Islet of Langerhans (tissue), 1 donor: Measurements from ENCODE around the gene WBP2NL.
A peak's percentile ranks its signal among the peaks of the same experiment; 100 is the strongest.

Source experiments
- FAIRE-seq: peaks from one replicate; lab custom pipeline; 2011; peaks lifted over from hg19 to GRCh38; lab: Jason Lieb, UNC

The WBP2NL gene

DNA sequence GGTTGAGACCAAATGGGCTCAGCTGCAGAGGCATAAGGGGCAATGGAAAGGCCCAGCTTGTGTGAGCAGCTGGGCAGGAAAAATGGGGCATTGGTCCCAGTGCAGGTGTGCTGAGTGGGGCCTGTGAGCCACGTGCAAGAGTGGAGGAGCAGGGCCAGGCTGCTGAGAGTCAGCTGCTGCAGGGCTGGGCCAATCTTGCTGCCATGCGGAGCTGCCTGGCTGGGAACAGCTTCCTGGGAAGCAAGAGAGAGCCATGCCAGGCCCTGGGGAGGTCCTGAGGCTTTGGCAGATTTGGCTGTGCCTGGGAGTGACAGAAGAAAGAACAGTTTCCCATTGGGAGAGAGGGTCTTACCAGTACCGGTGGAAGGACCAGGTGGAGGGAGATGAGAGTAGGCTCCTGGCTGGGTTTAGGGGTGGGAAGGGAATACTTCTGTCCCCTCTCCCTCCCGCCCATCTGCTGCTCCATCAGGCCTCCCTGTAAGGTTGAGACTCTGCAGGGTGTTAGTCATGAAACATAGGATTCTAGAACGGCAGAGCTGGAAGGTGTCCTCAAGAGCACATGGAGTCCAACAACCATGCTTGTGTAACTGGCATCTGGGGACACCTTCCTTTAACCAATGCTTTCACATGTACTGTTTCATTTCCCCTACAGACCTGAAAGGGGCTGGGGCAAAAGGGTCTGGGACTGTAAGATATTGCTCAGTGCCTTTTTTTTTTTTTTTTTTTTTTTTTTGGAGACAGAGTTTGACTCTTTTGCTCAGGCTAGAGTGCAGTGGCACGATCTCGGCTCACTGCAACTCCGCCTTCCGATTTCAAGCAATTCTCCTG, 19.0 kb upstream of the WBP2NL start:
- no peak for FAIRE-seq

DNA sequence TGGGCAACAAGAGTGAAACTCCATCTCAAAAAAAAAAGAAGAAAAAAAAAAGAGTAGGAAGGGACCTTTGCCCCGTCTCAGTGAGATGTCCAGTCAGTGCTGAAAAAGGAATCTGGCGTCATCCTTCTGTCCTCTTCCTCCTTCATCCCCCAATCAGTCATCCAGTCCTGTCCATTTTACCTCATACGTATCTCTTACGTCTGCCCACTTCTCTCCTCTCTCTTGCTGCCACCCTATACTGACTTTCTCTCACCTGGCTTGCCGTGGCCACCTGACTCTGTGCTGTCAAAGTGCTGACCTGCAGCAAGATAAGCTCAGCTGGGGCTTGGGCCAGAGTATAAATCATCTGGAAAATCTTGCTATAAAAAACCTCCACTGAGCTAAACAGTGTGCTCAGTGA, 15.7 kb upstream of the WBP2NL start:
- FAIRE-seq: peak; percentile 38

DNA sequence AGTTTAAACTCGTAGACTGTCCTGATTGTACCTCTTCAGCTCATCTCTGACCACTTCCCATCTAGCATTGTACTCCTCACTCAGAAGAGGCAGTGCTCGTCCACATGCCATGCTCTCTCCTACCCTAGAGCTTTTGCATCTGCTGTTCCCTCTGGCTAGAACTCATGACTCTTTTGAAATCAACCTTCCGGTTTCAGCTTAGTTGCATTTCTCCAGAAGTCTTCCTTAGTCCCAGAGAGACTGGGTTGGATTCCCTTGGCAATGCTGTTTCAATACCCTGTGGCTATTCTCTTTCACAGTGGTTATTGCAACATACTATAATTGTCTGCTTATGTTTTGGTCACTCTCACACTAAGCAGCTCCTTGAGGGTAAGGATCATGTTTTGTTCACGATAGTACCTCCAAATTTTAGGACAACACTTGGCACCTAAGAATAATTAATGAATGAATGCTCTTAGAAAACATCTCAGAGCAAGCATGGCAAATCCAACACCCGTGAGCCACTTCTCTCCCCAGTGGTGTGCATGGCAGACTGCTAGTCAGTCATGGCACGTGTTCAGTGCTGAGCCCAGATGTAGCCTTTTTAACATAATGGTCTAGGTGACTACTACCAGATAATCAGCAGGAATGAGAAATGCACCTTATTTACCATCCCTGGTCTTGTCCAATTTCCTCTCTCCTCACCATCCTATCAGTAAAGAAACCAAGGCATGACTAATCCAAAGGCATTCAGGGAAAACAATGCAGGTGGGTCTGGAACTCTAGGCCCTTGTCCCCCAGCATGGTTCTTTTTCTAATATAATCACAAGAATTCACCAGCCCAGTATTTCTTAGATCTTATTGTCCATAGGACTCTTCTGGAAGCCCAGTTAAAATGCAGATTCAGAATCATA, 14.8 kb upstream of the WBP2NL start:
- FAIRE-seq: no peak

DNA sequence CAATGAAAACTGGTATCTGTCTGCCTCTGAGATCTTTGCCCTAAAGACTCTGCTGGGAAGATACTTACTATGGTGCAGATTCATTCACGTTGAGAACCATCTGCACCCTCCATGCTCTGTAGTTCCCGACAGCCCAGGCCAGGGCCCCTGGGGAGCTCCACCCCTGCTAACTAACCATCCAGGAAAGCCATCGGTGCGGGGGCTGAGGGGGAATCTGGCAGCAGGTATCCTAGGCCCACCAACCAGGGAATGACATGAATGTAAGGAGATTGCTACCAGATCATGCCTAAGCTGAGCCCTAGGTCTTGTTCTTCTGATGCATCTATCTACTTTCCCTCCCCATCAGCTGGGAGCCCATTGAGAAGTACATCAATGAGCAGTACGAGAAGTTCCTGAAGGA, 11.3 kb upstream of the WBP2NL start:
- FAIRE-seq: no peak

DNA sequence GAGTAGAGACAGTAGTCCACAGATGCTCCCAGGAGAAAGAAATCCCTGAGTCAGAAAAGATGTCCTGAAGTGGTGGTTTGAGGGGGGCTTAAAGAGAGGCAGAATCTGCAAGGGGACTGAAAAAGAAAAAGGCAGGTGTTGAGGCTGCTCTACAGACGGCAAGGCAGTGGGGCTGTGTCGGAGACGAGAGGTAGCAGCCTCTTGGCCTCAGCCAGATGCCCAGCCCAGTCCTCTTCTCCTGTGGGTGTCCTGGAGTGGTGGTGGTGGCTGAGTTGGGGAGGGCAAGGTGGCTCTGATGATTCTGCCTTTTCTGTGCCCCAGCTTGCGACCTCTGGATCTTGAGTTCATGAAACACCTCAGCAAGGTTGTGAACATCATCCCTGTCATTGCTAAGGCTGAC, 9.3 kb upstream of the WBP2NL start:
- no peak for FAIRE-seq

- no peak for FAIRE-seq
These were observed 7.5 kb upstream of the WBP2NL start for GRCh38 chr22:41991111-41991510.

DNA sequence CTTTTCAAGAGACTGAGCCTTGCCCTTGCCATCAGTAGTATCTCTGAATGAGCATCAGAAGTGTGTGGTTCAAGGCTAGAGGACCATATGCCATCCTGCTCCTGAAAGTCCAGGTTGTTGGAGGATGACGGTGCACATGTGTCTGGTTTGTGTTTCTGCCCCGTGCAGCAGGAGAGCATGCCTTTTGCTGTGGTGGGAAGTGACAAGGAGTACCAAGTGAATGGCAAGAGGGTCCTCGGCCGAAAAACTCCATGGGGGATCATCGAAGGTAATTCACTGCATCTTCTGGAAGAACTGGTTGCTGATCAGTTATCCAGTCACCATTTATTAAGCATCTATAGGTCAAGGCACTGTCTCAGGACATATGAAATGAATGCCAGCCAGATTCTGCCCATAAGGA, 6.1 kb upstream of the WBP2NL start:
- FAIRE-seq: no peak

- FAIRE-seq: no peak
These were observed 3.4 kb upstream of the WBP2NL start for GRCh38 chr22:41995211-41995610.

DNA sequence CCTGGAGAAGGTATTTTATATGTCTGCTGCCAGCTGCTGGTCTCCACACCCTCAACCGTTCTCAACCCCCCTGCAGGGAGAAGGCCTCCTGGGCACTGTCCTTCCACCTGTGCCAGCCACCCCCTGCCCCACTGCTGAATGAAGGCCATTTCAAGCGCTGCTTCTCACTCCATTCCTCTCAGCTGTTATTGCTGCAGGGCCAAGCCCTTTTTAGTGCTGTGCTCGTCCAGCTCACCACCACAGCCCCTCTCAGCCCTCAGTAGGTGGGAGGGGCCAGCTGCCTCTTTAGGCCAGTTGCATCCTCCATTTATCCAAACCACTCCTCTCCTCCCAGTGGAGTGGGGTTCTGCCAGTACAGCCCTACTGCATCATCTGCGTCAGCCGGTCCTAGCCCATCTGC, 1.8 kb upstream of the WBP2NL start:
- no peak for FAIRE-seq

GRCh38 chr22:42000466-42000865, 1.9 kb downstream of the WBP2NL start:
- no peak for FAIRE-seq

- FAIRE-seq: no peak
These were observed 2.5 kb downstream of the WBP2NL start for GRCh38 chr22:42001121-42001520.

- FAIRE-seq: no peak
These were observed 3.1 kb downstream of the WBP2NL start for GRCh38 chr22:42001706-42002105.

- FAIRE-seq: no peak
These were observed 9.3 kb downstream of the WBP2NL start for GRCh38 chr22:42007922-42008321.

DNA sequence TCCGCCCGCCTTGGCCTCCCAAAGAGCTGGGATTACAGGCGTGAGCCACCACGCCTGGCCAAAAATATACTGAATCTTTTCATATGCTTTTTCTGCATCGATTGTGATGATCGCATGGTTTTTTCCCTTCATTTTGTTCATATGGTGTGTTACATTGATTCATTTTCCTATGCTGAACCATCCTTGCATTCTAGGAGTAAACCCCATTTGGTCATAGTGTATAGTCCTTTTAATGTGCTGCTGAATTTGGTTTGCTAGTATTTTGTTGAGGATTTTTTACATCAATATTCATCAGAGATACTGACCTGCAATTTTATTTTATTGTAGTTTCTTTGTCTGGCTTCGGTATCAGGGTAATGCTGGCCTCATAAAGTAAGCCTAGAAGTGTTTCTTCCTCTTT, 12.2 kb downstream of the WBP2NL start:
- no peak for FAIRE-seq

GRCh38 chr22:42013385-42013784, 14.8 kb downstream of the WBP2NL start:
- FAIRE-seq: no peak

DNA sequence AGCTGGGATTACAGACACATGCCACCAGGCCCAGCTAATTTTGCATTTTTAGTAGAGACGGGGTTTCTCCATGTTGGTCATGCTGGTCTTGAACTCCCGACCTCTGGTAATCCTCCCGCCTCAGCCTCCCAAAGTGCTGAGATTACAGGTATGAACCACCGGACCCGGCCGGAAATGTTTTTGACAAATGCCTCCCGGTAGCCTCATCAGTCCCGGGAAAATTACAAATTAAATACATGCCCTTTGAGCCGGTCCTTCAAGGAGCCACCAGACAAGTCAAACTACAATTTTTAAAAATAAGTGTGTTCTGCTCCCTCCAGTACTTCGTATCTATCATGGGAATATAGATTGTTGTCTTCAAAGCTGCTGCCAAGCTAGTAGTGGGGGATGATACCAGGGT, 17.5 kb downstream of the WBP2NL start:
- no peak for FAIRE-seq

- no peak for FAIRE-seq
These were observed 19.6 kb downstream of the WBP2NL start for GRCh38 chr22:42018224-42018623.

DNA sequence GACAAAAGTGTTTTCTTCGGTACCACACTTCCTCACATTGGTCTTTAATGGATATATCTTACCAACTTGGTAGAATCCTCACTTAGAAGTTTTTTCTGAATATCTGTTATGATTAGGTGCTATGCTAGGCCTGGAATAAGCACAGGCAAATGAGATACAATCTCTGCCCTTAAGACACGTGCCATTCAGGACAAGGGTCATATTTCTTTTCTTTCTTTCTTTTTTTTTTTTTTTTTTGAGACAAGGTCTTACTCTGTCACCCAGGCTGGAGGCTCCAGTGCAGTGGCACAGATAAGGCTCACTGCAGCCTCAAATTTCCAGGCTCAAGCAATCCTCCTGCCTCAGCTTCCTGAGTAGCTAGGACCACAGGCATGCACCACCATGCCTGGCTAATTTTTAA, 23.0 kb downstream of the WBP2NL start:
- no peak for FAIRE-seq

DNA sequence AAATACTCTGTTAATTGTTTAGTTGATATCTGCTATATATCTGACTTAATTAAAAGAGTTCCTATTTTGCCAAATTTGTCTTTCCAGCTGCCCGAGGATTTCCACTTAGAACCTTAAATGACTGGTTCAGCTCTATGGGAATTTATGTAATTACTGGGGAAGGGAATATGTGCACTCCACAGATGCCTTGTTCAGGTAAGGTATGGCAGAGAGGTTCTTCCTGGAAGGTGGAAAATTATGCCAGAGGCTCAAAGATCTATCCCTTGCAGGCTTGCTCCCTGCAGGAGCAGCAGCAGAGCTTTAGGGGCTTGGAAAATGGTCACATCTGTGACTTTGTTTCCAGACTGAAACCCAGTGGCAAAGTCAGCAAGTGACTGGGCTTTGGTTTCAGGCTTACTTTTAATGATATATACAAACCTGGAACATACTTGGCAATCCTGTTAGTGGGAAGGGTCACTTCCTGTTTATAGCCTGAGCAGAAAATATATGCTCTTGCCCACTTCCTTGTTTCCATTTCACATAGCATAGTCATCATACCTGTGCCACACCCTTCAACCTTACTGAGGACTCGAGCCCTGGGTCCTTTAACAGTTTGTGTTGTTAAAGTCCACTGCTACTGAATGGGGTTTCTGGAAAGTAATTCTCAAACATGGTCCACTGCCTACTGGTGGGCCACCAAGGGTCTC, 23.7 kb downstream of the WBP2NL start:
- FAIRE-seq: no peak

DNA sequence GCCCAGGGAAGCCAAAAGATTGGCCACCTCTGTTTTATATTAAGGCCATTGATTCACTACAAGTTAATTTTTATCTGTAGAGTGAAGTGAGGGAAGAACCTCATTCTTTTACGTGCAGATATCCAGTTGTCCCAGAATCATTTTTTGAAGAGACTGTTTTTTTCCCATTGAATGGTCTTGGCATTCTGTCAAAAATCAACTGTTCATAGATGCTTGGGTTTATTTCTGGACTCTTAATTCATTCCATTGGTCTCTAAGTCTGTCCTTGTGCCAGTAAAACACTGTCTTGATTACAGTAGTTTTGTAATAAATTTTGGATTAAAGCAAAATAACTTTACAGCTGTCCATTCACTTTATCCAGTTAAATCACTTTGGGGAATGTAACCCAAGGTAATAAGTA, 26.8 kb downstream of the WBP2NL start:
- no peak for FAIRE-seq

DNA sequence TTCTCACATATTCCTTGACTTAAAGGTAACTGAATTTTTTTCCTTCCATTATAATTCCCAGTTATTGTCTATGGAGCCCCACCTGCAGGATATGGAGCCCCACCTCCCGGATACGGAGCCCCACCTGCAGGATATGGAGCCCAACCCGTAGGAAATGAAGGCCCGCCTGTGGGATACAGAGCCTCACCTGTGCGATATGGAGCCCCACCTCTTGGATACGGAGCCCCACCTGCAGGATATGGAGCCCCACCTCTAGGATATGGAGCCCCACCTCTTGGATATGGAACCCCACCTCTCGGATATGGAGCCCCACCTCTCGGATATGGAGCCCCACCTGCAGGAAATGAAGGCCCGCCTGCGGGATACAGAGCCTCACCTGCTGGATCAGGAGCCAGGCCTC, 28.1 kb downstream of the WBP2NL start:
- no peak for FAIRE-seq

DNA sequence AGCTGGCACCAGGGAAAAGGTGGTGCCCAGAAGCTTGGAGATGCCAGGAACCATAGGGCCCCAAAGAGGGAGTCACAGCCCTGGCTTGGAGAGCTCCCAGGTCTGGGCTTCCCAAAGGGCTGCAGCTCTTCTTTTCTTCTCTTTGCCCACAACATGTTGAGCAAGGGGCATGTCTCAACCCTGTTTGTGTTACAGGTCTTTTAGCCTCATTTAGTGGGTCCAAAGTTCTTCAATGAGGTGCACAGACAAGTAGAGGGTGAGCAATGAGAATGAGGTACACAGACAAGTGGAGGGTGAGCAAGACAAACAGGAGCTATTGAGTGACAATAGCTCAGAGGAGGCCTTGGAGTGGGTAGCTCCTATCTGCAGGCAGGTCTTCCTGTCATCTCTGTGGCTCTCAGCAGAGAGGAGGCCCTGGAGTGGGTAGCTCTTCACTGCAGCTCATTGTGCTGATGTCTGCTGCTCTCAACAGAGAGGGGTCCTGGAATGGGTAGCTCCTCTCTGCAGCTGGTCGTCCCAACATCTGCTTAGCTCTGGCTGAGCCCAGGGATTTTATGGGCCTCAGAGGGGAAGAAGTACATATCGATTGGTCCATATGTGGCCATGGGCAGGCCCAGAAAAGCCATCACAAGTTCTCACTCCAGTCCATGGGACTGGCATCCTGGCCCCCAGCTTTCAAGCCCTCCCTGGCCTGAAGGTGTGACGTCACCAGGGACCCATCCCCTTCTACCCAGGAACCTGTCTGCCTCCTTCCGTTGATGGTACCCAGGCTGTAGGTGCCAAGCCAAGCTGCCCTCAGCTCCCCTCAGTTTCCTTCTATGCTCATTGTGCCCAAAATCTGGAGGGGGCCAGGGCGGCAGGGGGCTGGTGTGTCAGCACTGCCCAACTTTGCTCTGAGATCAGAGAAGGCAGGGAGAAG, 34.9 kb downstream of the WBP2NL start:
- no peak for FAIRE-seq
